Loucy (cell line): ENCODE data around the gene CFAP70.

Experiments used
- EZH2phosphoT487 ChIP-seq: fragments of 200-600 bp; IDR thresholded peaks from 2 replicates; pipeline ENCODE4 v1.6.1; 2018; ENCODE audit warnings: antibody characterized with exemption, mild to moderate bottlenecking, moderate library complexity, borderline replicate concordance
- TF ChIP-seq, protein P1 (sequence below): fragments of 200-600 bp; sonication (generic); conservative IDR thresholded peaks from 2 replicates; pipeline ENCODE4 v1.5.1; 2014; ENCODE audit warnings: mild to moderate bottlenecking, antibody characterized with exemption, low read length

DNA sequence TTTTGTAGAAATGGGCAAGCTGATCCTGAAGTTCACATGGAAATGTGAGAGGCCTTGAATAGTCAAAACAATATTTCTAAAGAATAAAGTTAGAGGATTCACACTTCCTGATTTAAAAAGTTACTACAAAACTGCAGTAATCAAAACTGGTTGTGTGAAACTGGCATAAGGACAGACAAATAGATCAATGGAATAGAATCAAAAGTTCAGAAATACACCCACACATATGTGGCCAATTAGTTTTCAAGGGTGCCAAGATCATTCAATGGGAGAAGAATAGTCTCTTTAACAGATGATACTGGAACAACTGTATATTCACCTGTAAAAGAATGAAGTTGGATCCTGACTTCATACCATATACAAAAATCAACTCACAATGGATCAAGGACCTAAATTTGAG, 139.3 kb downstream of the CFAP70 start:
- TF ChIP-seq EZH2phosphoT487, result no peak
- TF ChIP-seq, protein P1, sequence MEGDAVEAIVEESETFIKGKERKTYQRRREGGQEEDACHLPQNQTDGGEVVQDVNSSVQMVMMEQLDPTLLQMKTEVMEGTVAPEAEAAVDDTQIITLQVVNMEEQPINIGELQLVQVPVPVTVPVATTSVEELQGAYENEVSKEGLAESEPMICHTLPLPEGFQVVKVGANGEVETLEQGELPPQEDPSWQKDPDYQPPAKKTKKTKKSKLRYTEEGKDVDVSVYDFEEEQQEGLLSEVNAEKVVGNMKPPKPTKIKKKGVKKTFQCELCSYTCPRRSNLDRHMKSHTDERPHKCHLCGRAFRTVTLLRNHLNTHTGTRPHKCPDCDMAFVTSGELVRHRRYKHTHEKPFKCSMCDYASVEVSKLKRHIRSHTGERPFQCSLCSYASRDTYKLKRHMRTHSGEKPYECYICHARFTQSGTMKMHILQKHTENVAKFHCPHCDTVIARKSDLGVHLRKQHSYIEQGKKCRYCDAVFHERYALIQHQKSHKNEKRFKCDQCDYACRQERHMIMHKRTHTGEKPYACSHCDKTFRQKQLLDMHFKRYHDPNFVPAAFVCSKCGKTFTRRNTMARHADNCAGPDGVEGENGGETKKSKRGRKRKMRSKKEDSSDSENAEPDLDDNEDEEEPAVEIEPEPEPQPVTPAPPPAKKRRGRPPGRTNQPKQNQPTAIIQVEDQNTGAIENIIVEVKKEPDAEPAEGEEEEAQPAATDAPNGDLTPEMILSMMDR, result no peak
